ENCODE results near the gene TBX4. TPM values are rescaled to one million over a fixed set of nuclear protein-coding genes. Genes with fewer than 3 reads are reported as not detected.

Gene TBX4
- total and polyA plus RNA-seq, 2 of the 13 experiments (the other 11 are each of a cell fraction or from before 2014, with no cell fraction given), result 0.11 to 1.1 TPM

DNA sequence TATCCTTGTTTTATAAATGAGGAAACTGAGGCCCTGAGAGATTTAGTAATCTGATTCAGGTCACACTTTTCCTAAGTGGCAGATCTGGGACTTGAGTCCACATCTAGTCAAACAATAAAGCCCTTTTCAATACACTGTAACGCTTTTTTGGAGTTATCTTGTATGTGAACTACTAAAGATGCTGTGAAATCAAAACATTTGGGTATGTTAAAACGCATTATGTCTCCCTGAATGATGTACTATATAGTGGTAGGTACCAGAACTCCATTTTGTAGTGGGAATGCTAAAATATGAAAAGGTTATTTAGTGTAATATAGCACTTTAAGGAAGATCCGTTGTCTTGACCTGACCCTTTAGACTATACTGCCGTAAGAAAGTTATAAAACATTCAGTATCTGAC lies 81.6 kb downstream of the TBX4 start:
- FAIRE-seq (no peak), DNase-seq (ENCODE audit: low spot score) (no peak), ATAC-seq (no peak)
- H3K4me3 ChIP-seq (replicated peaks in 1 of 3; ENCODE audit: insufficient read depth in 1 of 3, low read depth in 2 of 3, low read length in 3 of 3), result no peak overlapping the region
- no peak overlapping the region for H2AFZ ChIP-seq (ENCODE audit: low read length)
- 65% methylated on average over 4 of the region's 4 CpGs for WGBS (ENCODE audit: low lambda C conversion rate)
- no peak overlapping the region for H3K27ac ChIP-seq (ENCODE audit: extremely low read length, insufficient read depth, low read length)
- no peak overlapping the region for H3K9ac ChIP-seq (ENCODE audit: insufficient read depth, low read depth, low read length)
- no peaks in the 10 kb centered on the region for H4K20me1 ChIP-seq (ENCODE audit: insufficient read depth, low read length)
- no peak overlapping the region for H3K4me2 ChIP-seq (ENCODE audit: low read depth, low read length)
- ChIA-PET CTCF (ENCODE audit: low intra/inter-chr PET ratio, low total read pairs) (no interaction called here), POLR2A (no interaction called here)
- in situ Hi-C loops (cut with HindIII; ENCODE audit: extremely low pct_ligation_motif_present, low pct_unique_long_range_greater_than_20kb), result no loop called here
- no TSS peak for BruUV-seq (replicated peaks)
- no peaks in the 10 kb centered on the region for H3K79me2 ChIP-seq (ENCODE audit: insufficient read depth, low read length)
- intact Hi-C loops (cut with micrococcal nuclease; ENCODE audit: unreplicated experiment), result no loop called here
- H3K4me1 ChIP-seq (ENCODE audit: insufficient read depth, low read length), result peaks cover 13% of the 10 kb centered on the region; the same call in 1 of the 2 replicates
- no peak for TF ChIP-seq ZBTB7B (CRISPR knock-in tag; IDR thresholded peaks at IDR 0.05)
- no peak for TF ChIP-seq SMYD3 (CRISPR knock-in tag; IDR thresholded peaks at IDR 0.05)
- no peak for TF ChIP-seq ZNF619 (CRISPR knock-in tag; IDR thresholded peaks at IDR 0.05)
- TF ChIP-seq, protein P1, sequence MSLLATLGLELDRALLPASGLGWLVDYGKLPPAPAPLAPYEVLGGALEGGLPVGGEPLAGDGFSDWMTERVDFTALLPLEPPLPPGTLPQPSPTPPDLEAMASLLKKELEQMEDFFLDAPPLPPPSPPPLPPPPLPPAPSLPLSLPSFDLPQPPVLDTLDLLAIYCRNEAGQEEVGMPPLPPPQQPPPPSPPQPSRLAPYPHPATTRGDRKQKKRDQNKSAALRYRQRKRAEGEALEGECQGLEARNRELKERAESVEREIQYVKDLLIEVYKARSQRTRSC (CRISPR knock-in tag; IDR thresholded peaks at IDR 0.05; ENCODE audit: low read depth), result no peak
- TF ChIP-seq, protein P2, sequence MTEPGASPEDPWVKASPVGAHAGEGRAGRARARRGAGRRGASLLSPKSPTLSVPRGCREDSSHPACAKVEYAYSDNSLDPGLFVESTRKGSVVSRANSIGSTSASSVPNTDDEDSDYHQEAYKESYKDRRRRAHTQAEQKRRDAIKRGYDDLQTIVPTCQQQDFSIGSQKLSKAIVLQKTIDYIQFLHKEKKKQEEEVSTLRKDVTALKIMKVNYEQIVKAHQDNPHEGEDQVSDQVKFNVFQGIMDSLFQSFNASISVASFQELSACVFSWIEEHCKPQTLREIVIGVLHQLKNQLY (CRISPR knock-in tag; IDR thresholded peaks at IDR 0.05), result no peak
- no peak for TF ChIP-seq ZNF788 (CRISPR knock-in tag; IDR thresholded peaks at IDR 0.05; ENCODE audit: borderline replicate concordance)
- TF ChIP-seq ZNF264 (CRISPR knock-in tag; IDR thresholded peaks at IDR 0.05), result no peak
- TF ChIP-seq, protein P3, sequence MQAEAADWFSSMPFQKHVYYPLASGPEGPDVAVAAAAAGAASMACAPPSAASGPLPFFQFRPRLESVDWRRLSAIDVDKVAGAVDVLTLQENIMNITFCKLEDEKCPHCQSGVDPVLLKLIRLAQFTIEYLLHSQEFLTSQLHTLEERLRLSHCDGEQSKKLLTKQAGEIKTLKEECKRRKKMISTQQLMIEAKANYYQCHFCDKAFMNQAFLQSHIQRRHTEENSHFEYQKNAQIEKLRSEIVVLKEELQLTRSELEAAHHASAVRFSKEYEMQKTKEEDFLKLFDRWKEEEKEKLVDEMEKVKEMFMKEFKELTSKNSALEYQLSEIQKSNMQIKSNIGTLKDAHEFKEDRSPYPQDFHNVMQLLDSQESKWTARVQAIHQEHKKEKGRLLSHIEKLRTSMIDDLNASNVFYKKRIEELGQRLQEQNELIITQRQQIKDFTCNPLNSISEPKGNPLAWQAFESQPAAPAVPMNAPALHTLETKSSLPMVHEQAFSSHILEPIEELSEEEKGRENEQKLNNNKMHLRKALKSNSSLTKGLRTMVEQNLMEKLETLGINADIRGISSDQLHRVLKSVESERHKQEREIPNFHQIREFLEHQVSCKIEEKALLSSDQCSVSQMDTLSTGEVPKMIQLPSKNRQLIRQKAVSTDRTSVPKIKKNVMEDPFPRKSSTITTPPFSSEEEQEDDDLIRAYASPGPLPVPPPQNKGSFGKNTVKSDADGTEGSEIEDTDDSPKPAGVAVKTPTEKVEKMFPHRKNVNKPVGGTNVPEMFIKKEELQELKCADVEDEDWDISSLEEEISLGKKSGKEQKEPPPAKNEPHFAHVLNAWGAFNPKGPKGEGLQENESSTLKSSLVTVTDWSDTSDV (CRISPR knock-in tag; IDR thresholded peaks at IDR 0.05), result no peak
- no peak for TF ChIP-seq ZNF3 (CRISPR knock-in tag; IDR thresholded peaks at IDR 0.05)
- no peak for TF ChIP-seq DR1 (CRISPR knock-in tag; IDR thresholded peaks at IDR 0.05)
- TF ChIP-seq, protein P4, sequence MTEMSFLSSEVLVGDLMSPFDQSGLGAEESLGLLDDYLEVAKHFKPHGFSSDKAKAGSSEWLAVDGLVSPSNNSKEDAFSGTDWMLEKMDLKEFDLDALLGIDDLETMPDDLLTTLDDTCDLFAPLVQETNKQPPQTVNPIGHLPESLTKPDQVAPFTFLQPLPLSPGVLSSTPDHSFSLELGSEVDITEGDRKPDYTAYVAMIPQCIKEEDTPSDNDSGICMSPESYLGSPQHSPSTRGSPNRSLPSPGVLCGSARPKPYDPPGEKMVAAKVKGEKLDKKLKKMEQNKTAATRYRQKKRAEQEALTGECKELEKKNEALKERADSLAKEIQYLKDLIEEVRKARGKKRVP (CRISPR knock-in tag; IDR thresholded peaks at IDR 0.05), result no peak
- TF ChIP-seq PHF21A (CRISPR knock-in tag; IDR thresholded peaks at IDR 0.05), result no peak
- TF ChIP-seq, protein P5, sequence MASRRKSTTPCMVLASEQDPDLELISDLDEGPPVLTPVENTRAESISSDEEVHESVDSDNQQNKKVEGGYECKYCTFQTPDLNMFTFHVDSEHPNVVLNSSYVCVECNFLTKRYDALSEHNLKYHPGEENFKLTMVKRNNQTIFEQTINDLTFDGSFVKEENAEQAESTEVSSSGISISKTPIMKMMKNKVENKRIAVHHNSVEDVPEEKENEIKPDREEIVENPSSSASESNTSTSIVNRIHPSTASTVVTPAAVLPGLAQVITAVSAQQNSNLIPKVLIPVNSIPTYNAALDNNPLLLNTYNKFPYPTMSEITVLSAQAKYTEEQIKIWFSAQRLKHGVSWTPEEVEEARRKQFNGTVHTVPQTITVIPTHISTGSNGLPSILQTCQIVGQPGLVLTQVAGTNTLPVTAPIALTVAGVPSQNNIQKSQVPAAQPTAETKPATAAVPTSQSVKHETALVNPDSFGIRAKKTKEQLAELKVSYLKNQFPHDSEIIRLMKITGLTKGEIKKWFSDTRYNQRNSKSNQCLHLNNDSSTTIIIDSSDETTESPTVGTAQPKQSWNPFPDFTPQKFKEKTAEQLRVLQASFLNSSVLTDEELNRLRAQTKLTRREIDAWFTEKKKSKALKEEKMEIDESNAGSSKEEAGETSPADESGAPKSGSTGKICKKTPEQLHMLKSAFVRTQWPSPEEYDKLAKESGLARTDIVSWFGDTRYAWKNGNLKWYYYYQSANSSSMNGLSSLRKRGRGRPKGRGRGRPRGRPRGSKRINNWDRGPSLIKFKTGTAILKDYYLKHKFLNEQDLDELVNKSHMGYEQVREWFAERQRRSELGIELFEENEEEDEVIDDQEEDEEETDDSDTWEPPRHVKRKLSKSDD (CRISPR knock-in tag; IDR thresholded peaks at IDR 0.05; ENCODE audit: low read depth), result no peak
- no peak for TF ChIP-seq ZNF33A (CRISPR knock-in tag; IDR thresholded peaks at IDR 0.05; ENCODE audit: borderline replicate concordance)
- H3K9me3 ChIP-seq (ENCODE audit: low read length), result no peaks in the 10 kb centered on the region
- H3K36me3 ChIP-seq (replicated peaks in 1 of 2; ENCODE audit: control insufficient read depth in 1 of 2, insufficient read depth in 2 of 2, low read length in 2 of 2), result no peaks in the 10 kb centered on the region
- no peaks in the 10 kb centered on the region for H3K27me3 ChIP-seq (ENCODE audit: control insufficient read depth in 1 of 2, insufficient read depth in 2 of 2, low read length in 2 of 2)

Measured in HepG2 (cell line).